Measurements from ENCODE around the gene EIF4E2.

Gene EIF4E2

GRCh38 chr2:232539298-232540231 lies 10.9 kb upstream of the EIF4E2 start, which contains the start of gene CHRNG:
CHRNG (plus strand) TSS chr2:232539692; CDS start chr2:232539748, 56 bp downstream.
- no peak for DNase-seq

DNA sequence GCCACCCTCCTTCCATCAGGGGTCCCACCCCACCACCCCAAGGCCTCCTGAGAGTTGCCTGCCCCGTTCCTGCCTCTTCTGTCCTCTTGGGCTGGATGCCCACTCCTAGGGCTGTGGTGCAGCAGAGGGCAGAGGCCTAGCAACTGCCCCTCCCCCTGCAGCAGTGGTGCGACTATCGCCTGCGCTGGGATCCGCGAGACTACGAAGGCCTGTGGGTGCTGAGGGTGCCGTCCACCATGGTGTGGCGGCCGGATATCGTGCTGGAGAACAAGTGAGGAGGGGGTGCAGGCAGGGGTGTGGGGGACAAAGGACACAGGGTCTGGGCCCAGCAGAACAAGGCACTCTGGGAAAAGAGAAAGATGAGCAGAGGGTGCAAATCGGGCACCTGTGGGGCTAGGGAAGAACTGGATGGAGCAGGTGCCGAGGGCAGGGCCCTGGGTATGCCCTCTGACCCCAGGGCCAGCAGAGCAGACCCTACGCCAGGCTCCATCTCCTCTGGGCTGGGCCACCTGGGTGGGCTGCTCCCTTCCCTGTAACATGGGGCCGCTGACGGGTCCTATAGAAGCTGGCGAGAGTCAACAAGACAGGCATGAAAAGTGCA lies 9.9 kb upstream of the EIF4E2 start:
- DNase-seq = no peak

DNA sequence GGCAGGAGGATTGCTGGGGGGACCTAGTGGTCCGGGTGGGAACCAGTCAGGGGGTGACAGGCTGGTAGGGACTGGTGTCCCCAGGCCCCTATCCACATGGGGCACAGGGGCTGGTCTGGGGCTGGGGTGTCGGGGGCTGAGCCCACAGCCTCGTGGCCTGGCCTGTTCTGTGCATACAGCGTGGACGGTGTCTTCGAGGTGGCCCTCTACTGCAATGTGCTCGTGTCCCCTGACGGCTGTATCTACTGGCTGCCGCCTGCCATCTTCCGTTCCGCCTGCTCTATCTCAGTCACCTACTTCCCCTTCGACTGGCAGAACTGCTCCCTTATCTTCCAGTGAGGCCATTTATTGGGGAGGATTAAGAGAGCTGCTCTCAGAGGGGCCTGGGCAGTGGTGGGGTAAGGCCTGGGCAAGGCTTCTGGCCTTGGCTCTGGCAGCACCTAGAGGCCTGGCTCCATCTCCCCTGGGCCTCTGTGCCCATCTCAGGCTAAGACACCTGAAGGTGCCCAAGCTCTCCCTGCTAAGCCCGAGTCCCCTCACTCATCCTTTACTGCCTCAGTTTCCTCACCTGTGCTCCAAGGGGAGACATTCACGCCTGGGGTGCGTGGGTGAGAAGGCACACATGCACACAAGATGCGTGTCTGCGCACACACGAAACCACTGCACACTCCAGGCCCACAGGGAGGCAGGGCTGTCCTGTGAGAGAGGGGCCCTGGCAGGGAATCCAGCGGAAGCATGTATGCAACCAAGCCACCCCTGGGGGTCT lies 9.1 kb upstream of the EIF4E2 start:
- no peak for DNase-seq

DNA sequence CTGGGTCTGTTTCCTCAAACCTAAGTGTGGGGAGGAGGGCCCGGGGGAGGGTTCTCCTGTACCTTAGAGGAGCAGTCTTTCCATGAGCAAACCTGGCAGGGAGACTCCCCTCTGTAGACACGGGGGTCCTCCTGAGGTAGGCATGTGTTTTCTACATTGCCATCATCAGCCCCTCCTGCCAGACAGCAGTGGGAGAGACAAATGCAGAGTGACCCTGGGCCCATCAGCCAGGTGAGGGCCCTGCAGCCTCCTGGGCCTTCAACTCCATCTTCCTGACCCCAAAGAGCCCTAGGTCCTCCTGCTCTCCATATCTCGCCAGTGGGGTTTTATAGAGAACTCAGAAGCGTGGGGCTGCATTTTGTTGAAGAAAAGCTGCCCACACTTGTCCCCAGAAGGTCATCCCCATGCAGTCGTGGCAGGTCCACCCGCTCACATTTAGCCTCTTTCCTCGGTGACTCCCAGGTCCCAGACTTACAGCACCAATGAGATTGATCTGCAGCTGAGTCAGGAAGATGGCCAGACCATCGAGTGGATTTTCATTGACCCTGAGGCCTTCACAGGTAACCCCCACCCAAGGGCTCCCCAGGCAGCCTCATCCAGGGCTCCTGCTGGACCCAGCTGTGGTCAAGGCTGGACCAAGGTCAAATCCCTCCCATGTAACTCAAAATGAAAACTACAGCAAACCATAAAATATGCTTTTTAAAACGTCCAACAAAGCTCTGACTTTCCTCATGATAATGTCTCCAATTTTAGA lies 8.4 kb upstream of the EIF4E2 start:
- no peak for DNase-seq

DNA sequence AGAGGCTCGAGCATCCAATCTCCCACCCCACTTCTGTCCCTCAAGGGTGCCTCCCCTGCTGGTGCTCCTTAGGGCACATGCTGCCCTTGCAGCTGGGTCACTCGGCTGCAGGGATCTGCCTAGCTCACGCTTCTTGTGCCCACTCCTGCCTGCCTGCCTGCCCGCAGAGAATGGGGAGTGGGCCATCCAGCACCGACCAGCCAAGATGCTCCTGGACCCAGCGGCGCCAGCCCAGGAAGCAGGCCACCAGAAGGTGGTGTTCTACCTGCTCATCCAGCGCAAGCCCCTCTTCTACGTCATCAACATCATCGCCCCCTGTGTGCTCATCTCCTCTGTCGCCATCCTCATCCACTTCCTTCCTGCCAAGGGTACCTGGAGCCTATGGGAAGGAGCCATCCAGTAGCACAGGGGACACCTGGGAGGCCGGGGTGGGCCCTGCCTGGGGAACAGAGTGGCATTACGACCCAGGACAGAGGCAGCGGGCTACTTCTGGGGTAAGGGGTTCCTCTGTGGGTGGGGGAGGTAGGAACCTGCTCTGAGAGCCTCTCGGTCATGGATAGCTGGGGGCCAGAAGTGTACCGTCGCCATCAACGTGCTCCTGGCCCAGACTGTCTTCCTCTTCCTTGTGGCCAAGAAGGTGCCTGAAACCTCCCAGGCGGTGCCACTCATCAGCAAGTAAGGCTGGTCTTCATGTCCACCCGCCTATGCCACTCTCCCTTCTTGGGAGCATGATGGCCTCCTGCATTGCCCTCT lies 7.6 kb upstream of the EIF4E2 start:
- no peak for DNase-seq

DNA sequence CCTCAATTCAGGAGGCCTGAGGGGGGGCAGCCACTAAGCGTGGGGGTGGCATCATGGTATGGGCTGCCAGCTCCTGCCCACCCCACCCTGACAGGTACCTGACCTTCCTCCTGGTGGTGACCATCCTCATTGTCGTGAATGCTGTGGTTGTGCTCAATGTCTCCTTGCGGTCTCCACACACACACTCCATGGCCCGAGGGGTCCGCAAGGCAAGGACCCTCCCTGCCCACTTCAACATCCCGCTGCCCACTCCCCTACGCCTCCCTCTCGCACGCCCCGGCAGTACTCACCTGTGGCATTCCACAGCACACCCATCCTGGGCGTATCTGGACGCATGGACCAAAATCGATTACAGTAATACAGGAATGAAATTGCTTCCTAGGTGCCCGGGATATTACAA lies 7.0 kb upstream of the EIF4E2 start:
- no peak for DNase-seq

DNA sequence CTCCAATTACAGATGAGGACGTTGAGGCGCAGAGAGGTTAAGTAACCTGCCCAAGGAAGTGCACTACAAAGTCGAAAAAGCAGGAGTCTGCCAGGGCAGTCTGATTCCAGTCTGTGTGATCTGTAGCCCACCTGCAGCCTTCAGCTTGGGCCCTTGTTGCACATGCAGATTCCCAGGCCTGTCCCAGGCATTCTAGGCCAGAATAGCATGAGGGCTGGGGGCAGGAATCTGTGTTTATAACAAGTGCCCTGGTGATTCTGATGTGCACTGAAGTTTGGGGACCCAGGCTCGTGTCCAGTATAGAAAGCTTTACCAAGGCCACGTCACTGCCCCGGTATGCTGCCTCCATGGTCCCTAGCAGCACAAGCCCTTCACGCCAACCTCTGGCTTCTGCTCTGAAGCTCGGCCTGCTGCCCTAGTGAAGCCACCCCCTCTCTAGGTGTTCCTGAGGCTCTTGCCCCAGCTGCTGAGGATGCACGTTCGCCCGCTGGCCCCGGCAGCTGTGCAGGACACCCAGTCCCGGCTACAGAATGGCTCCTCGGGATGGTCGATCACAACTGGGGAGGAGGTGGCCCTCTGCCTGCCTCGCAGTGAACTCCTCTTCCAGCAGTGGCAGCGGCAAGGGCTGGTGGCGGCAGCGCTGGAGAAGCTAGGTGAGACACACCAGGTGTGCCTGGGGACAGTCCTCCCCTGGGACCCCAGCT lies 6.4 kb upstream of the EIF4E2 start:
- no peak for DNase-seq

DNA sequence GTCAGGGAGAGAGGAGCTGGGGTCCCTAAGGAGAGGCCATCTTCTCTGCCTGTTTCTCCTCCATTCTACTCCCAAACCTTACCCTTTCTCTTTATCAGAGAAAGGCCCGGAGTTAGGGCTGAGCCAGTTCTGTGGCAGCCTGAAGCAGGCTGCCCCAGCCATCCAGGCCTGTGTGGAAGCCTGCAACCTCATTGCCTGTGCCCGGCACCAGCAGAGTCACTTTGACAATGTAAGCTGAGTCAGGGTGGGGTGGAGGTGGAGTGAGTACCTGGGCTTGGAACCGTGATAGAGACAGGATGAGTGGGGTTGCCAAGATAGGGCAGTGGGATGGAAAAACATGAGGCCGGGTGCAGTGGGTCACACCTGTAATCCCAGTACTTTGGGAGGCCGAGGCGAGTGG lies 5.8 kb upstream of the EIF4E2 start:
- no peak for DNase-seq

GRCh38 chr2:232545511-232546375 lies 4.7 kb upstream of the EIF4E2 start:
- DNase-seq = no peak

DNA sequence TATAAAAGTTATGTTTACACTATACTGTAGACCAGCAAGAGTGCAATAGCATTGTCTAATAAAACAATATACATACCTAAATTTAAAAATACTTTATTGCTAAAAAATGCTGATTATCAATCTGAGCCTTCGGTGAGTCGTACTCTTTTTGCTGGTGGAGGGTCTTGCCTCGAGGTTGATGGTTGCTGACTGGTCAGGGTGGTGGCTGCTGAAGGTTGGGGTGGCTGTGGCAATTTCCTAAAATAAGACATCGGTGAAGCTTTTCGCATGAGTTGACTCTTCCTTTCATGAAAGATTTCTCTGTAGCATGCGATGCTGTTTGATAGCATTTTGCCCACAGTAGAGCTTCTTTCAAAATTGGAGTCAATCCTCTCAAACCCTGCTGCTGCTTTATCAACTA lies 2.5 kb upstream of the EIF4E2 start:
- no peak for DNase-seq

DNA sequence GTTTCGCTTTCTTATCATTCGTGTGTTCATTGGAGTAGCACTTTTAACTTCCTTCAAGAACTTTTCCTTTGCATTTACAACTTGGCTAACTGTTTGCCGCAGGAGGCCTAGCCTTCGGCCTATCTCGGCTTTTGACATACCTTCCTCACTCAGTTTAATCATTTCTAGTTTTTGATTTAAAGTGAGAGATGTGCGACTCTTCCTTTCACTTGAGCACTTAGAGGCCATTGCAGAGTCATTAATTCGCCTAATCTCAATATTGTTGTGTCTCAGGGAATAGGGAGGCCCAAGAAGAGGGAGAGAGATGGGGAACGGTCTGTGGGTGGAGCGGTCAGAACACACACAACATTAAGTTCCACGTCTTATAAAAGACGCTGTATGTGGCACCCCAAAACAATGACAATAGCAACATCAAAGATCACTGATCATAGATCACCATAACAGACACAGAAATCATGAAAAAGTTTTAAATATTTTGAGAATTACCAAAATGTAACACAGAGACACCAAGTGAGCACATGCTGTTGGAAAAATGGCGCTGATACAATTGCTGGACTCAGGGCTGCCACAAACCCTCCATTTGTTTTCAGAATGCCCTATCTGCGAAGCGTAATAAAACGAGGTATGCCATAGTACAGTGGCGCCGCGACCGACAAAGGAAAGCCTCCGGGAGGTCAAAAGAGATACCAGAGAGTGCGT lies 685 bp upstream of the EIF4E2 start:
- DNase-seq = no peak

DNA sequence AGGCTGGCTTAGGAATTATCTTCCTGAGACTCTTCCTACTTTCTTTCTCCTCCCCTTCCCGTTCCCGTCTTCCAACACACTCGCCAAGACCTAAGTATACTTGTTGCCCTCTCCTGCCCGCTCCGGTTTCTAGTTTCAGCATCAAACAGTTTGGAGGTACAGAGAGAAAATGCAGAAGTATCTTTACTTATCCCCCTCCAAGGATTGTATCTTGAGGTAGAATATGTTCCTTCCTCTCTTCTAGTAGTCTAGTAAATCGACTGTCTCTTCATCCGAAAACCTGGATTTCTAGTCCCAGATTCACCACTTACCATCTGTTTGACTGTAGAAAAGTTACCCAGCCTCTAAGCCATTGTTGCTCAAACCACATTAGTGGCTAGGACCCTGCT lies 755 bp downstream of the EIF4E2 start:
- DNase-seq = no peak

DNA sequence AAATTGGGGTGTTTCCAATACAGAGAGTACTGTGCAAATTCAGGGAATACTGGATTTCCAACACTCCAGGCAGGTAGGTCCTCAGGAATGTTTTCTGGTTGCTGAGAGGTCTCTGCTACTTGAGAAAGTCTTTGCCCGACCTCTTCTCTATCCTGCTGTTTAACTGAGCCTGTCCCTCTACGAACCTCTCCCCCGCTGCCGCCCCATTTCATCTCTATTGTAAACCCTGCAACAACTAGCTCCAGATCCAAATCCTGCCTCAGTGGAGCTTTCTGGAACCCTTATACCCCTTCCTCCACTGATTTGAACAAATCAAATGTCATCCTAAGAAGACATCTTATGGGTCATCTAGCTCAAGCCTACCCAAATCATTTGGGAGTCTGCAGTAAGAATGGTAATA lies 1.3 kb downstream of the EIF4E2 start:
- no peak for DNase-seq

DNA sequence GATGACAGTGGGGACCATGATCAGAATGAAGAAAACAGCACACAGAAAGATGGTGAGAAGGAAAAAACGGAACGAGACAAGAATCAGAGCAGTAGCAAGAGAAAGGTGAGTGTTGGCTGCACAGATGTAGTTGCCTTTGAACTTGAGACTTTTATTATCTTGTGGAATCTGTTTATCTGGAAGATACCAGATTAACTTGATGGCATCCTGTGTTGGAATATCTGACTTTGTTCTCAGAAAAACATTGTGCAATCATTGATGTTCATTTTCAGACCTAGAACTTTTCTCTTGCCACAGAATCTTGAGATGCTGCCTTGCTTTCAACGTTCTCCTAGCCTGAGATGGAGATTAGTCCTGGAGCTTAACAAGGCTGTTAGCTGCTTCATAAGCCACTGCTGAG lies 5.9 kb downstream of the EIF4E2 start:
- no peak for DNase-seq

- no peak for DNase-seq
Observed at GRCh38 chr2:232562515-232563151, 12.1 kb downstream of the EIF4E2 start.

GRCh38 chr2:232563580-232563979 lies 13.1 kb downstream of the EIF4E2 start:
- DNase-seq = no peak

DNA sequence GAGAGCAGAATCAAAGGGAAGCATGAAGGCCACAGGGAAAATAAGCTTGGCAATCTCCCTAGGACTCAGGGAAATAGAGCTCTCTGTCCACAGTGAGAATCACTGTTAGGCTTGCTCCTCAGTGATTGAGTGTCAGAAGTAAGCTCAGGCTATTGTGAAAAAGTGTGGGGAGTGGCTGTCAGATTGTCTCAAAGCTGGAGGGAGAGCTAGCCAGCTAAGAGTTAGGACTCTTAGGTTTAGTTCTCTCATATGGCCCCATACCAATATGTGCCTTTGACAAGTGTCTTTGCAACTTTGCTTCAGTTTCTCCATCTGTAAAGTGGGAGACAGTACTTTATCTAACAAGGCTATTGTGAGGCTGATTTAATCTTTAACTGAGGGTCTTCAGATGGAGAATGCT lies 17.2 kb downstream of the EIF4E2 start:
- DNase-seq = no peak

GRCh38 chr2:232568161-232568560 lies 17.7 kb downstream of the EIF4E2 start:
- DNase-seq = no peak

DNA sequence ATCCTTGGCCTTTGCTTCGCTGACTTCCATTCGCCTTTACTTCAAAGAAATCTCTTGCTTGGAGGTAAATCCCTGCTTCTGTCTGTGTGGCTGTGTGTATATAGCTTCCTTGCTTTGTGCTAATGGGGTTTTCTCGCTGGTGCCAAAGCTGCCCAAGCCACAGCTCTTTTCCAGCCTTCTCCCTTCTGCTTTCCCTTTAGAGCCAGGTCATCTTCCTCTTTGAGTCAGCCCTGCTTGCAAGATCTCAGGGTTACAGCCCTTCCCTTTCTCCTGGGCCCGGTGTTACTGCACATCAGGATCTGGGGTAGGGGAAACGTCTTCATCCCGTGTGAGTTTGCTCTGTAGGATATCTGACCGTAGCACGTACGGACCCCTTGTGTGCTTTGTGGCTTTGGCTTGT lies 19.1 kb downstream of the EIF4E2 start:
- DNase-seq = no peak

All from activated CD4-positive, alpha-beta T cell treated with anti-CD3 and anti-CD28 coated beads, Interleukin-2, amount 50 U/mL, for 1 hour (primary cell).